Prostate gland (tissue), 2 donors: ENCODE measurements around the gene C1QL2.

ENCODE experiments used
- POLR2AphosphoS5 ChIP-seq: sonication (generic); formaldehyde crosslinking; IDR thresholded peaks from one replicate; pipeline ENCODE4 v1.6.1; 2017; ENCODE audit warnings: antibody characterized with exemption
- TF ChIP-seq, protein P1 (sequence below), 4 experiments: fragments of 200-600 bp in 2 of 4; fragments of 450-650 bp in 2 of 4; sonication (generic) in 2 of 4; IDR thresholded peaks; 1 replicate in 3 of 4; 2 replicates in 1 of 4; pipeline ENCODE4 v1.5.1; 2016 to 2019; ENCODE audit warnings: antibody characterized with exemption in 4 of 4, mild to moderate bottlenecking in 2 of 4, moderate library complexity in 2 of 4

DNA sequence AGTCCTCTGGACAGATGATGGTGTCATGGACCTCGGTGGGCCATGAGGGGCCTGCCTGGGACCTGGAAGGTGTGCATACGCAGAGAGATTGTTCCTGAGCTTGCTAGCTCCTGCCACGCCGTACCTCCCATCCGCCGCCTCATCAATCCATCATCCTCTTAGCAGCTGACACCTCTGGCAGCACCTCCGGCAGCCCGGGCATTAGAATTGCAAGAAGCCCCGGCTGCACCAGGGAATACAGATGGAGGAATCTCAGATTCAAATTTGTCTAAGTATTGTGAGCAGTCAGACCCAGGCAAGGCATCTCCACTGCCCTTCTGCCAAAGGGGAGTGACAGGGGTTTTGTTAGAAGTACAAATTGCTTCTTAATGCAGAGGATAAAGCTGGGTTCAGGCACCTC is 4.5 kb downstream of the C1QL2 start:
- TF ChIP-seq, protein P1, sequence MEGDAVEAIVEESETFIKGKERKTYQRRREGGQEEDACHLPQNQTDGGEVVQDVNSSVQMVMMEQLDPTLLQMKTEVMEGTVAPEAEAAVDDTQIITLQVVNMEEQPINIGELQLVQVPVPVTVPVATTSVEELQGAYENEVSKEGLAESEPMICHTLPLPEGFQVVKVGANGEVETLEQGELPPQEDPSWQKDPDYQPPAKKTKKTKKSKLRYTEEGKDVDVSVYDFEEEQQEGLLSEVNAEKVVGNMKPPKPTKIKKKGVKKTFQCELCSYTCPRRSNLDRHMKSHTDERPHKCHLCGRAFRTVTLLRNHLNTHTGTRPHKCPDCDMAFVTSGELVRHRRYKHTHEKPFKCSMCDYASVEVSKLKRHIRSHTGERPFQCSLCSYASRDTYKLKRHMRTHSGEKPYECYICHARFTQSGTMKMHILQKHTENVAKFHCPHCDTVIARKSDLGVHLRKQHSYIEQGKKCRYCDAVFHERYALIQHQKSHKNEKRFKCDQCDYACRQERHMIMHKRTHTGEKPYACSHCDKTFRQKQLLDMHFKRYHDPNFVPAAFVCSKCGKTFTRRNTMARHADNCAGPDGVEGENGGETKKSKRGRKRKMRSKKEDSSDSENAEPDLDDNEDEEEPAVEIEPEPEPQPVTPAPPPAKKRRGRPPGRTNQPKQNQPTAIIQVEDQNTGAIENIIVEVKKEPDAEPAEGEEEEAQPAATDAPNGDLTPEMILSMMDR (IDR thresholded peaks at IDR 0.05) = no peak
- TF ChIP-seq POLR2AphosphoS5 = no peak
